ENCODE results near the gene CDK6. TPM values are rescaled to one million over a fixed set of nuclear protein-coding genes. Genes with fewer than 3 reads are reported as not detected.
A peak's percentile ranks its signal among the peaks of the same experiment; 100 is the strongest.

The CDK6 gene
- total RNA-seq, 3 donors from 2014 or later (not counting 1 experiment from before 2014, with no cell fraction given): 41.1 to 46.3 (median 45.1) TPM

DNA sequence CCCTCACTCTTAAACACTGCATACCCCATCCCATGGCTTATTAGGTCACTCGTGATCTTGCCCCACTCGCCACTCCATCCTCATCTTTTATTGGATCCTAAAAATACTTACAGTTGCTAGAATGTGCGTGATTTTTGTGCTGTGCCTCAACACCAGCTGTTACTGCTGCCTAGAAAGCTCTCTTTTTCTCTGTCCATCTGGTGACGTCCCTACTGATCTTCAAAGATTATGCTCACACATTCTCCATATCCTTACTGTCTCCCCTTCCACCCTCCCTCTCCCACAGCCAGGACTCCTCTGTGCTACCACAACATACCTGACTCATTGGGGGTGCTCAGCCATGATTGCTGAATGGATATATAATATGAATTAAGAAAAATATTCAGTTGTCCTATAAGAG lies 42.0 kb downstream of the CDK6 start:
- no peaks in the 10 kb centered on the region for H3K27me3 Mint-ChIP-seq (ENCODE audit: low read depth in 2 of 2)
- Histone ChIP-seq H3K9me3 (ENCODE audit: control insufficient read depth, insufficient read depth, low read length) (no peaks in the 10 kb centered on the region), H3K27ac (ENCODE audit: low read length) (no peak overlapping the region), H3K27me3 (ENCODE audit: control insufficient read depth, insufficient read depth, low read length) (no peaks in the 10 kb centered on the region), H3K4me3 (ENCODE audit: low read length) (no peak overlapping the region), H3K4me1 (ENCODE audit: control insufficient read depth, insufficient read depth, low read length) (no peaks in the 10 kb centered on the region), H3K36me3 (ENCODE audit: control insufficient read depth, insufficient read depth, low read length) (no peaks in the 10 kb centered on the region)
- ATAC-seq: no peak
- H3K27ac Mint-ChIP-seq: no peak overlapping the region
- no peak overlapping the region for H3K4me3 Mint-ChIP-seq
- DNase-seq: no peak
- intact Hi-C loops (cut with micrococcal nuclease): no loop called here
- H3K4me1 Mint-ChIP-seq: peaks cover 35 to 39% of the 10 kb centered on the region in 2 donors
- TF ChIP-seq, protein P1, sequence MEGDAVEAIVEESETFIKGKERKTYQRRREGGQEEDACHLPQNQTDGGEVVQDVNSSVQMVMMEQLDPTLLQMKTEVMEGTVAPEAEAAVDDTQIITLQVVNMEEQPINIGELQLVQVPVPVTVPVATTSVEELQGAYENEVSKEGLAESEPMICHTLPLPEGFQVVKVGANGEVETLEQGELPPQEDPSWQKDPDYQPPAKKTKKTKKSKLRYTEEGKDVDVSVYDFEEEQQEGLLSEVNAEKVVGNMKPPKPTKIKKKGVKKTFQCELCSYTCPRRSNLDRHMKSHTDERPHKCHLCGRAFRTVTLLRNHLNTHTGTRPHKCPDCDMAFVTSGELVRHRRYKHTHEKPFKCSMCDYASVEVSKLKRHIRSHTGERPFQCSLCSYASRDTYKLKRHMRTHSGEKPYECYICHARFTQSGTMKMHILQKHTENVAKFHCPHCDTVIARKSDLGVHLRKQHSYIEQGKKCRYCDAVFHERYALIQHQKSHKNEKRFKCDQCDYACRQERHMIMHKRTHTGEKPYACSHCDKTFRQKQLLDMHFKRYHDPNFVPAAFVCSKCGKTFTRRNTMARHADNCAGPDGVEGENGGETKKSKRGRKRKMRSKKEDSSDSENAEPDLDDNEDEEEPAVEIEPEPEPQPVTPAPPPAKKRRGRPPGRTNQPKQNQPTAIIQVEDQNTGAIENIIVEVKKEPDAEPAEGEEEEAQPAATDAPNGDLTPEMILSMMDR (IDR thresholded peaks at IDR 0.05): no peak
- WGBS (ENCODE audit: insufficient coverage): 88% methylated on average over 4 of the region's 4 CpGs
- no peaks in the 10 kb centered on the region for H3K9me3 Mint-ChIP-seq
- no peaks in the 10 kb centered on the region for H3K36me3 Mint-ChIP-seq

GRCh38 chr7:92793656-92794205 lies 42.6 kb downstream of the CDK6 start:
- H3K27me3 ChIP-seq (ENCODE audit: control insufficient read depth, insufficient read depth, low read length): no peaks in the 10 kb centered on the region
- no peak for DNase-seq
- no peaks in the 10 kb centered on the region for H3K9me3 Mint-ChIP-seq
- H3K36me3 ChIP-seq (ENCODE audit: control insufficient read depth, insufficient read depth, low read length): no peaks in the 10 kb centered on the region
- H3K9me3 ChIP-seq (ENCODE audit: control insufficient read depth, insufficient read depth, low read length): peaks cover 2% of the 10 kb centered on the region
- H3K27ac Mint-ChIP-seq: peak overlapping the region in 1 of 2 donors; percentile 36
- intact Hi-C loops (cut with micrococcal nuclease): no loop called here
- H3K27me3 Mint-ChIP-seq (ENCODE audit: low read depth in 2 of 2): no peaks in the 10 kb centered on the region
- H3K4me1 Mint-ChIP-seq: peaks cover 35 to 39% of the 10 kb centered on the region in 2 donors
- no peaks in the 10 kb centered on the region for H3K4me1 ChIP-seq (ENCODE audit: control insufficient read depth, insufficient read depth, low read length)
- TF ChIP-seq, protein P1 (IDR thresholded peaks at IDR 0.05): no peak
- H3K36me3 Mint-ChIP-seq: no peaks in the 10 kb centered on the region
- 91% methylated on average over 1 of the region's 1 CpG for WGBS (ENCODE audit: insufficient coverage)
- no peak overlapping the region for H3K27ac ChIP-seq (ENCODE audit: low read length)
- ATAC-seq: no peak
- no peak overlapping the region for H3K4me3 ChIP-seq (ENCODE audit: low read length)
- H3K4me3 Mint-ChIP-seq: no peak overlapping the region

DNA sequence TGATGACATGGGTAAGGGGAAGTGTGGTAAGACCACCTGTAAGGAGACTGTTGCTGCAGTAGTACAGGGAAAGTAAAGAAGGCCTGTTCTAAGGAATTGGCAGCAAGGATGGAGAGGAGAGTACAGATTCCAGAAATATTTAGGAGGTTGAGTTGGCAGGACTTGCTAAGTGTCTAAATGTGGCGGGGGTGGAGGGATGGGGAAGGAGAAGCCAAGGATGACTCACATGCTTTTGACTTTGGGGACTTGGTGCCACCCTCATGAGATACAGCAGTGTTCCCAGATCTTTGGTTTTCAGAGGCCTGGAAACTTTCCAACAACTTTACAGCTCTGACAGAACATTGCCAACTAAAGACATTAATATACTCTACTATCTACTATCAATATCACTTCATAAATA lies 45.4 kb downstream of the CDK6 start:
- TF ChIP-seq, protein P1 (IDR thresholded peaks at IDR 0.05): no peak
- Histone ChIP-seq H3K9me3 (ENCODE audit: control insufficient read depth, insufficient read depth, low read length) (peaks cover 5% of the 10 kb centered on the region), H3K4me3 (ENCODE audit: low read length) (no peak overlapping the region), H3K27me3 (ENCODE audit: control insufficient read depth, insufficient read depth, low read length) (no peaks in the 10 kb centered on the region), H3K27ac (ENCODE audit: low read length) (no peak overlapping the region), H3K4me1 (ENCODE audit: control insufficient read depth, insufficient read depth, low read length) (no peaks in the 10 kb centered on the region), H3K36me3 (ENCODE audit: control insufficient read depth, insufficient read depth, low read length) (no peaks in the 10 kb centered on the region)
- intact Hi-C loops (cut with micrococcal nuclease): no loop called here
- peaks cover 3% of the 10 kb centered on the region in 2 donors for H3K9me3 Mint-ChIP-seq
- H3K4me3 Mint-ChIP-seq: no peak overlapping the region
- peak overlapping the region in 1 of 2 donors; percentile 35 for H3K27ac Mint-ChIP-seq
- no peaks in the 10 kb centered on the region for H3K36me3 Mint-ChIP-seq
- DNase-seq (no peak), ATAC-seq (no peak)
- H3K4me1 Mint-ChIP-seq: peaks cover 35 to 39% of the 10 kb centered on the region in 2 donors
- WGBS (ENCODE audit: insufficient coverage): 95% methylated on average over 1 of the region's 1 CpG
- H3K27me3 Mint-ChIP-seq (ENCODE audit: low read depth in 2 of 2): no peaks in the 10 kb centered on the region
